Fibroblast of lung (primary cell): ENCODE measurements around the gene CAMTA1.

Source experiments
- EZH2 ChIP-seq: IDR thresholded peaks from 2 replicates; pipeline ENCODE4 v1.5.1; 2012; ENCODE audit warnings: low read length, control low read depth, mild to moderate bottlenecking; ENCODE audit errors: missing control alignments
- TF ChIP-seq, protein P1 (sequence below), 2 donors: IDR thresholded peaks in 1 of 2; conservative IDR thresholded peaks in 1 of 2; 1 replicate in 1 of 2; 2 replicates in 1 of 2; pipeline ENCODE4 v1.5.1; 2011 to 2012; ENCODE audit warnings: low read length in 2 of 2, control low read depth in 1 of 2, inconsistent platforms in 1 of 2, low read depth in 1 of 2, mild to moderate bottlenecking in 1 of 2

DNA sequence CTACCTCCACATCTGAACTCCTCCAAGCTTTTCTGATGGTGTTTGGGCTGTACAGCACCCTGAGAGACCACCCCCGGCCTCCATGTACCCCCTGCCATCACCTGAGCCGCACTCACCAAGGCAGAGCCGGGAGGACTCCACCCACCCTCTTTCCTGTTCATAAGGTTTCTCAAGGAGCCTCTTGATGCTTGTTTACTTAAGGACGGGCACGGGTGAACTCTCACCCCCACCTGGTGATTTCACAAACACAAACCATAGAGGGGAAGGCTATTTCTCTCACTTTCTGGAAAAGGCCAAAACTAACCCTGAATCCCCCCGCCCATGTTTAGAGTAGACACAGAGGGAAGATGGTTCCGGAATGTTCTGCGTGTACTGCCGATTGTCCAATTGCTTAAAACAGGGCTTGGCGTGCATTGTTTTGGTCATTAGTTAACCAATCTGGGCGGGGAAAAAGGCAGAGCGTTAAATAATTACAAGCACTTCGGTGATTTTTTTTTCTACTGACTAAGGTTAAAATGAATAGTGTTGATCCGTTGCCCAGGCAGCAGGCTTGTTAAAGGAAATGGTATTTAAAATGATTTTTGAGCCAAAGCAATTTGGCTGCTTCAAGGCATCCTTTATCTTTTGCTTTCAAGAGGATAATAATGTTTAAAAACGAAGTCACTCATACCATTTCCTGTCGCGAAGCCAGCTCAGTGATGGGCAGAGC lies 706.0 kb downstream of the CAMTA1 start:
- TF ChIP-seq, protein P1, sequence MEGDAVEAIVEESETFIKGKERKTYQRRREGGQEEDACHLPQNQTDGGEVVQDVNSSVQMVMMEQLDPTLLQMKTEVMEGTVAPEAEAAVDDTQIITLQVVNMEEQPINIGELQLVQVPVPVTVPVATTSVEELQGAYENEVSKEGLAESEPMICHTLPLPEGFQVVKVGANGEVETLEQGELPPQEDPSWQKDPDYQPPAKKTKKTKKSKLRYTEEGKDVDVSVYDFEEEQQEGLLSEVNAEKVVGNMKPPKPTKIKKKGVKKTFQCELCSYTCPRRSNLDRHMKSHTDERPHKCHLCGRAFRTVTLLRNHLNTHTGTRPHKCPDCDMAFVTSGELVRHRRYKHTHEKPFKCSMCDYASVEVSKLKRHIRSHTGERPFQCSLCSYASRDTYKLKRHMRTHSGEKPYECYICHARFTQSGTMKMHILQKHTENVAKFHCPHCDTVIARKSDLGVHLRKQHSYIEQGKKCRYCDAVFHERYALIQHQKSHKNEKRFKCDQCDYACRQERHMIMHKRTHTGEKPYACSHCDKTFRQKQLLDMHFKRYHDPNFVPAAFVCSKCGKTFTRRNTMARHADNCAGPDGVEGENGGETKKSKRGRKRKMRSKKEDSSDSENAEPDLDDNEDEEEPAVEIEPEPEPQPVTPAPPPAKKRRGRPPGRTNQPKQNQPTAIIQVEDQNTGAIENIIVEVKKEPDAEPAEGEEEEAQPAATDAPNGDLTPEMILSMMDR (conservative IDR thresholded peaks at IDR 0.05 in 1 of 2, IDR thresholded peaks at IDR 0.05 in 1 of 2; ENCODE audit: low read depth in 1 of 2, low read length in 2 of 2): no peak
- no peak for TF ChIP-seq EZH2
